ENCODE data around the gene COL2A1.
A peak's percentile ranks its signal among the peaks of the same experiment; 100 is the strongest.

The COL2A1 gene

GRCh38 chr12:48030173-48030650, 25.9 kb upstream of the COL2A1 start:
- DNase-seq (ENCODE audit: low read depth, low spot score) = no peak

GRCh38 chr12:48029491-48030172, 25.4 kb upstream of the COL2A1 start:
- no peak for DNase-seq (ENCODE audit: low read depth, low spot score)

- no peak for DNase-seq (ENCODE audit: low read depth, low spot score)
These were observed 24.5 kb upstream of the COL2A1 start for GRCh38 chr12:48028541-48029431.

- DNase-seq (ENCODE audit: low read depth, low spot score) = no peak
These were observed 23.1 kb upstream of the COL2A1 start for GRCh38 chr12:48027183-48028002.

- no peak for DNase-seq (ENCODE audit: low read depth, low spot score)
These were observed 22.0 kb upstream of the COL2A1 start for GRCh38 chr12:48026060-48026827.

GRCh38 chr12:48025281-48025680, 21.0 kb upstream of the COL2A1 start:
- no peak for DNase-seq (ENCODE audit: low read depth, low spot score)

- no peak for DNase-seq (ENCODE audit: low read depth, low spot score)
These were observed 20.5 kb upstream of the COL2A1 start for GRCh38 chr12:48024735-48025134.

GRCh38 chr12:48023386-48023785, 19.1 kb upstream of the COL2A1 start:
- DNase-seq (ENCODE audit: low read depth, low spot score) = no peak

GRCh38 chr12:48022676-48023385, 18.6 kb upstream of the COL2A1 start:
- DNase-seq (ENCODE audit: low read depth, low spot score) = no peak

- no peak for DNase-seq (ENCODE audit: low read depth, low spot score)
These were observed 17.9 kb upstream of the COL2A1 start for GRCh38 chr12:48022180-48022521.

GRCh38 chr12:48021485-48022179, 17.4 kb upstream of the COL2A1 start:
- DNase-seq (ENCODE audit: low read depth, low spot score) = peak; percentile 80

- no peak for DNase-seq (ENCODE audit: low read depth, low spot score)
These were observed 15.5 kb upstream of the COL2A1 start for GRCh38 chr12:48019639-48020265.

GRCh38 chr12:48018618-48018995, 14.3 kb upstream of the COL2A1 start:
- DNase-seq (ENCODE audit: low read depth, low spot score) = no peak

GRCh38 chr12:48017921-48018617, 13.8 kb upstream of the COL2A1 start:
- no peak for DNase-seq (ENCODE audit: low read depth, low spot score)

GRCh38 chr12:48017496-48017895, 13.2 kb upstream of the COL2A1 start:
- no peak for DNase-seq (ENCODE audit: low read depth, low spot score)

- DNase-seq (ENCODE audit: low read depth, low spot score) = no peak
These were observed 12.2 kb upstream of the COL2A1 start for GRCh38 chr12:48016373-48017020.

GRCh38 chr12:48015954-48016353, 11.7 kb upstream of the COL2A1 start:
- no peak for DNase-seq (ENCODE audit: low read depth, low spot score)

- no peak for DNase-seq (ENCODE audit: low read depth, low spot score)
These were observed 10.9 kb upstream of the COL2A1 start for GRCh38 chr12:48015129-48015528.

Measured in iPS DF 19.7 (cell line).